Ascending aorta (tissue), 2 donors: ENCODE data around the gene E2F6. TPM values are rescaled to one million over a fixed set of nuclear protein-coding genes. Genes with fewer than 3 reads are reported as not detected.

Experiments used
- DNase-seq, 2 donors: peaks; one replicate each; pipeline ENCODE4 v3.0.0-alpha.2; 2019; ENCODE audit warnings: low spot score in 2 of 2
- H3K27ac ChIP-seq, 2 donors: fragments of 200-600 bp; sonication (generic); one replicate each; pipeline ENCODE4 v1.5.1; 2016 to 2017; ENCODE audit warnings: mild to moderate bottlenecking in 1 of 2
- H3K27me3 ChIP-seq: fragments of 200-600 bp; sonication (generic); one replicate; pipeline ENCODE4 v1.5.1; 2017
- H3K36me3 ChIP-seq, 2 donors: fragments of 200-600 bp; sonication (generic); one replicate each; pipeline ENCODE4 v1.5.1; 2016
- H3K4me1 ChIP-seq, 2 donors: fragments of 200-600 bp; sonication (generic); one replicate each; pipeline ENCODE4 v1.5.1; 2016 to 2017; ENCODE audit warnings: mild to moderate bottlenecking in 1 of 2
- H3K4me3 ChIP-seq, 2 donors: fragments of 200-600 bp; sonication (generic); one replicate each; pipeline ENCODE4 v1.5.1; 2016 to 2017; ENCODE audit warnings: mild to moderate bottlenecking in 1 of 2
- H3K9me3 ChIP-seq, 2 donors: fragments of 200-600 bp; sonication (generic); one replicate each; pipeline ENCODE4 v1.5.1; 2016
- CTCF ChIP-seq, 3 experiments: fragments of 200-600 bp in 2 of 3; fragments of 450-650 bp in 1 of 3; sonication (generic) in 2 of 3; IDR thresholded peaks; one replicate each; pipeline ENCODE4 v1.5.1; 2016 to 2019; ENCODE audit warnings: antibody characterized with exemption in 3 of 3, mild to moderate bottlenecking in 1 of 3, moderate library complexity in 1 of 3
- intact Hi-C: fragments of 100-400 bp; cut with DNase I; formaldehyde crosslinking; loops from one replicate; pipeline ENCODE4 v1.15.1; 2023
- total RNA-seq: library from RNA; depleted of rRNA; stranded (reverse); fragments of >200 nt; gene quantifications from one replicate; pipeline ENCODE4 v1.1.0, GENCODE V29; 2016

E2F6 gene
- total RNA-seq, 1 donor from 2014 or later: 1.9 TPM

- no peak overlapping the region for H3K27ac ChIP-seq
- TF ChIP-seq CTCF (IDR thresholded peaks at IDR 0.05): no peak
- peaks cover 20 to 25% of the 10 kb centered on the region in 2 donors for H3K36me3 ChIP-seq
- no peaks in the 10 kb centered on the region for H3K9me3 ChIP-seq
- DNase-seq: no peak
- H3K4me3 ChIP-seq: no peak overlapping the region
- intact Hi-C loops: no loop called here
- H3K4me1 ChIP-seq: no peaks in the 10 kb centered on the region
- no peaks in the 10 kb centered on the region for H3K27me3 ChIP-seq
These were observed 9.7 kb downstream of the E2F6 start for GRCh38 chr2:11456251-11456650.

GRCh38 chr2:11454824-11455223 is 11.1 kb downstream of the E2F6 start:
- Histone ChIP-seq H3K36me3 (peaks cover 29 to 37% of the 10 kb centered on the region in 2 donors), H3K4me3 (no peak overlapping the region), H3K9me3 (no peaks in the 10 kb centered on the region), H3K27me3 (no peaks in the 10 kb centered on the region), H3K27ac (no peak overlapping the region), H3K4me1 (no peaks in the 10 kb centered on the region)
- no peak for TF ChIP-seq CTCF (IDR thresholded peaks at IDR 0.05)
- no peak for DNase-seq
- intact Hi-C loops: no loop called here

GRCh38 chr2:11450791-11451190 is 15.2 kb downstream of the E2F6 start:
- H3K27me3 ChIP-seq: no peaks in the 10 kb centered on the region
- peaks cover 46 to 67% of the 10 kb centered on the region in 2 donors for H3K36me3 ChIP-seq
- H3K4me3 ChIP-seq: no peak overlapping the region
- H3K27ac ChIP-seq: no peak overlapping the region
- no peaks in the 10 kb centered on the region for H3K9me3 ChIP-seq
- no peak for TF ChIP-seq CTCF (IDR thresholded peaks at IDR 0.05)
- DNase-seq: no peak
- no peaks in the 10 kb centered on the region for H3K4me1 ChIP-seq
- intact Hi-C loops: no loop called here

GRCh38 chr2:11446733-11447248 is 19.2 kb downstream of the E2F6 start:
- peak; percentile 63 to 84 (median 64) for TF ChIP-seq CTCF (IDR thresholded peaks at IDR 0.05)
- Histone ChIP-seq H3K4me3 (no peak overlapping the region), H3K27ac (no peak overlapping the region), H3K27me3 (no peaks in the 10 kb centered on the region), H3K9me3 (no peaks in the 10 kb centered on the region), H3K36me3 (peaks cover 35 to 62% of the 10 kb centered on the region in 2 donors), H3K4me1 (no peaks in the 10 kb centered on the region)
- intact Hi-C loops: loop anchor here (2.0 kb wide), 1 partner anchor 314 kb away; a partner anchor contains a TSS
- DNase-seq: peak in 1 of 2 donors; percentile 77

DNA sequence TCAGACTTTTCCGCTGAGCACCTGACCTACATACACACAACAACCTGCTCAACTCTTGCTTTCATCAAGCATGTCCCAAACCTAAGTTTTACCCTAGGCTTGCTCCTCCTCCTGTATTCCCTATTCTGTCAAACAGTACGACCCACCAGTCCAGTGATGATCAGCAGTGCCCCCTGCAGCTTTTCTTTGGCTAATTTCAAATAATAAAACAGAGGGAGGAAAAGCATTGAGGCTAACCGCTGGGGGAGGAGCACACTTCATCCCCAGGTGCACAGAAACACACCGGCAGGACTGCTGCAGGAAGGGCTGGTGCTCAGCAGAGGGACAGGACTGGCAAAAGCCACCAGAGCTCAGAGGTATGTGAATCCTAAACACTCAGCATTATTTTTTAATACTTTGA is 21.2 kb downstream of the E2F6 start:
- Histone ChIP-seq H3K4me3 (no peak overlapping the region), H3K27ac (no peak overlapping the region), H3K4me1 (no peaks in the 10 kb centered on the region), H3K9me3 (no peaks in the 10 kb centered on the region), H3K27me3 (no peaks in the 10 kb centered on the region), H3K36me3 (peaks cover 29 to 53% of the 10 kb centered on the region in 2 donors)
- TF ChIP-seq CTCF (IDR thresholded peaks at IDR 0.05): no peak
- DNase-seq: no peak
- intact Hi-C loops: no loop called here
